ENCODE measurements around the gene NFKBIE. TPM values are rescaled to one million over a fixed set of nuclear protein-coding genes. Genes with fewer than 3 reads are reported as not detected.

Gene NFKBIE
- total and polyA plus RNA-seq, 9 of the 15 experiments (the other 6 are each of a cell fraction or from before 2014, with no cell fraction given), result 2.1 to 16.4 (median 11.7) TPM

GRCh38 chr6:44249082-44249748 is 16.1 kb downstream of the NFKBIE start (continued):
- TF ChIP-seq ZNF318 (IDR thresholded peaks at IDR 0.05; ENCODE audit: borderline replicate concordance in 1 of 2, low read depth in 1 of 2), result no peak
- no peak for TF ChIP-seq MYNN (IDR thresholded peaks at IDR 0.05)
- TF ChIP-seq MYNN (CRISPR knock-in tag; IDR thresholded peaks at IDR 0.05), result no peak
- no peak for TF ChIP-seq TCF7 (IDR thresholded peaks at IDR 0.05; ENCODE audit: borderline replicate concordance)
- peak; percentile 58; the same call in 1 of the 2 replicates for TF ChIP-seq POLR2AphosphoS5 (IDR thresholded peaks at IDR 0.05; ENCODE audit: control insufficient read depth, insufficient read depth, low read depth, low read length)
- no peak for TF ChIP-seq ZNF76 (CRISPR knock-in tag; IDR thresholded peaks at IDR 0.05; ENCODE audit: borderline replicate concordance)
- TF ChIP-seq THRB (CRISPR knock-in tag; conservative IDR thresholded peaks at IDR 0.05), result 0 out of 2 replicates have a peak, but pooled peaks have one; percentile 24
- no peak for TF ChIP-seq JUNB (CRISPR knock-in tag; conservative IDR thresholded peaks at IDR 0.05)
- TF ChIP-seq PHTF2 (CRISPR knock-in tag; IDR thresholded peaks at IDR 0.05), result no peak
- TF ChIP-seq, protein P1, sequence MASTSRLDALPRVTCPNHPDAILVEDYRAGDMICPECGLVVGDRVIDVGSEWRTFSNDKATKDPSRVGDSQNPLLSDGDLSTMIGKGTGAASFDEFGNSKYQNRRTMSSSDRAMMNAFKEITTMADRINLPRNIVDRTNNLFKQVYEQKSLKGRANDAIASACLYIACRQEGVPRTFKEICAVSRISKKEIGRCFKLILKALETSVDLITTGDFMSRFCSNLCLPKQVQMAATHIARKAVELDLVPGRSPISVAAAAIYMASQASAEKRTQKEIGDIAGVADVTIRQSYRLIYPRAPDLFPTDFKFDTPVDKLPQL (IDR thresholded peaks at IDR 0.05; ENCODE audit: extremely low read depth, insufficient read length), result no peak
- TF ChIP-seq ZNF589 (CRISPR knock-in tag; IDR thresholded peaks at IDR 0.05; ENCODE audit: low read depth), result no peak
- TF ChIP-seq KAT7 (CRISPR knock-in tag; IDR thresholded peaks at IDR 0.05; ENCODE audit: borderline replicate concordance), result peak; percentile 81; the same call in 1 of the 2 replicates
- TF ChIP-seq ELF1 (tag; IDR thresholded peaks at IDR 0.05), result no peak
- no peak for TF ChIP-seq RUNX1 (IDR thresholded peaks at IDR 0.05; ENCODE audit: low read depth)
- peak; percentile 31; the same call in 1 of the 2 replicates for TF ChIP-seq SUPT5H (IDR thresholded peaks at IDR 0.05)
- no peak for TF ChIP-seq SP2 (IDR thresholded peaks at IDR 0.05; ENCODE audit: extremely low read depth, low read depth, low read length, poor library complexity, severe bottlenecking)
- no peak for TF ChIP-seq ZNF197 (CRISPR knock-in tag; IDR thresholded peaks at IDR 0.05; ENCODE audit: low read depth)
- TF ChIP-seq SIN3A (IDR thresholded peaks at IDR 0.05; ENCODE audit: borderline replicate concordance in 2 of 2, control insufficient read depth in 1 of 2, low read depth in 2 of 2, low read length in 2 of 2), result peak in 1 of 2 experiments; percentile 55; a peak in 1 of 4 replicates
